Activated CD8-positive, alpha-beta memory T cell treated with anti-CD3 and anti-CD28 coated beads for 4 hours (primary cell): ENCODE data around the gene C18orf32.
"Not testable (repeated sequence)": the region's sequence is repeated elsewhere in the genome, so short reads cannot be mapped to it uniquely, and the experiment has no call there.

Source experiments
- DNase-seq, 2 donors: peaks; one replicate each; pipeline ENCODE4 v3.0.0-alpha.2; 2020; ENCODE audit warnings: low read depth in 2 of 2

The C18orf32 gene

GRCh38 chr18:49467599-49467998, 19.4 kb downstream of the C18orf32 start:
- no peak for DNase-seq

GRCh38 chr18:49467019-49467563, 19.9 kb downstream of the C18orf32 start:
- no peak for DNase-seq

GRCh38 chr18:49464718-49465598, 22.1 kb downstream of the C18orf32 start:
- DNase-seq: no peak

- DNase-seq: no peak
Measured at GRCh38 chr18:49461602-49461977, 25.4 kb downstream of the C18orf32 start.

GRCh38 chr18:49460976-49461601, 25.9 kb downstream of the C18orf32 start:
- DNase-seq: no peak

- no peak for DNase-seq
Measured at GRCh38 chr18:49459404-49460171, 27.4 kb downstream of the C18orf32 start.

- no peak for DNase-seq
Measured at GRCh38 chr18:49457616-49458015, 29.4 kb downstream of the C18orf32 start.

- DNase-seq: no peak
Measured at GRCh38 chr18:49456794-49457193, 30.2 kb downstream of the C18orf32 start.

GRCh38 chr18:49452534-49452933, 34.5 kb downstream of the C18orf32 start:
- not testable (repeated sequence) for DNase-seq

GRCh38 chr18:49447810-49448745, 39.0 kb downstream of the C18orf32 start:
- DNase-seq: no peak

GRCh38 chr18:49446481-49446880, 40.6 kb downstream of the C18orf32 start:
- no peak for DNase-seq

- DNase-seq: no peak
Measured at GRCh38 chr18:49444581-49444980, 42.5 kb downstream of the C18orf32 start.

GRCh38 chr18:49443837-49444236, 43.2 kb downstream of the C18orf32 start:
- DNase-seq: no peak

- DNase-seq: no peak
Measured at GRCh38 chr18:49441338-49441938, 45.6 kb downstream of the C18orf32 start.

GRCh38 chr18:49435170-49435569, 51.9 kb downstream of the C18orf32 start:
- no peak for DNase-seq

- DNase-seq: no peak
Measured at GRCh38 chr18:49432602-49433001, 54.4 kb downstream of the C18orf32 start.

- no peak for DNase-seq
Measured at GRCh38 chr18:49431165-49431962, 55.7 kb downstream of the C18orf32 start.
